Stomach (tissue), 9 donors: ENCODE data around the gene SCFD2. TPM values are rescaled to one million over a fixed set of nuclear protein-coding genes. Genes with fewer than 3 reads are reported as not detected.

Experiments
- DNase-seq, 2 donors: peaks; one replicate each; pipeline versions ENCODE4 v3.0.0 to v3.0.0-alpha.2; 2013 to 2019
- H3K27ac ChIP-seq, 5 donors: fragments of 200-600 bp in 4 of 5; sonication (generic) in 4 of 5; one replicate each; pipeline ENCODE4 v1.5.1; 2013 to 2019; ENCODE audit warnings: mild to moderate bottlenecking in 1 of 5, moderate library complexity in 1 of 5
- H3K27me3 ChIP-seq, 3 donors: fragments of 200-600 bp; sonication (generic); one replicate each; pipeline ENCODE4 v1.5.1; 2017 to 2019; ENCODE audit warnings: mixed run types in 1 of 3
- H3K36me3 ChIP-seq, 4 donors: fragments of 200-600 bp; sonication (generic); 1 replicate in 3 of 4; 2 replicates in 1 of 4; pipeline ENCODE4 v1.5.1; 2016 to 2019
- H3K4me1 ChIP-seq, 4 donors: fragments of 200-600 bp; sonication (generic); one replicate each; pipeline ENCODE4 v1.5.1; 2016 to 2019
- H3K4me3 ChIP-seq, 4 donors: fragments of 200-600 bp; sonication (generic) in 3 of 4; one replicate each; pipeline ENCODE4 v1.5.1; 2016 to 2019; ENCODE audit warnings: mild to moderate bottlenecking in 1 of 4
- H3K9me3 ChIP-seq, 4 donors: fragments of 200-600 bp; sonication (generic); one replicate each; pipeline ENCODE4 v1.5.1; 2016 to 2019
- CTCF ChIP-seq, 7 experiments: fragments of 450-650 bp in 4 of 7; fragments of 200-600 bp in 3 of 7; sonication (generic) in 3 of 7; IDR thresholded peaks; one replicate each; pipeline ENCODE4 v1.5.1; 2016 to 2019; ENCODE audit warnings: antibody characterized with exemption in 7 of 7, control low read depth in 2 of 7, mild to moderate bottlenecking in 1 of 7
- EP300 ChIP-seq: sonication (generic); formaldehyde crosslinking; IDR thresholded peaks from one replicate; pipeline ENCODE4 v1.6.1; 2017; ENCODE audit warnings: antibody characterized with exemption
- POLR2A ChIP-seq, 4 donors: fragments of 450-650 bp; IDR thresholded peaks; one replicate each; pipeline ENCODE4 v1.6.1; 2016; ENCODE audit warnings: antibody characterized with exemption in 4 of 4, control low read depth in 2 of 4, mild to moderate bottlenecking in 1 of 4, moderate library complexity in 1 of 4
- POLR2AphosphoS5 ChIP-seq, 3 donors: sonication (generic); formaldehyde crosslinking; IDR thresholded peaks; one replicate each; pipeline ENCODE4 v1.6.1; 2016; ENCODE audit warnings: antibody characterized with exemption in 3 of 3
- WGBS, 5 donors: extraction: QIAGEN DNeasy Blood & Tissue Kit in 3 of 5; methylation state at CpG; one replicate each; pipeline versions ENCODE4 v1.1.5 to v1.1.7; 2013 to 2018; 5-methylcytosine and 5-hydroxymethylcytosine counted together
- intact Hi-C: fragments of 100-400 bp; cut with DNase I; formaldehyde crosslinking; loops from one replicate; pipeline ENCODE4 v1.15.1; 2023; ENCODE audit warnings: low total_unique reads
- polyA plus RNA-seq, 3 donors: library from polyadenylated mRNA; stranded (reverse); fragments of 200-250 nt; gene quantifications; one replicate each; pipeline ENCODE4 v1.2.3, GENCODE V29; 2013
- total RNA-seq, 5 donors: library from RNA; depleted of rRNA; stranded (reverse); fragments of >200 nt; gene quantifications; one replicate each; pipeline versions ENCODE4 v1.1.0 to v1.2.3, GENCODE V29; 2014 to 2016
- donor health status: healthy with polysubstance abuse.
- donor health status: Bipolar disorder and iron deficiency.
- donor health status: healthy.

The SCFD2 gene
- total and polyA plus RNA-seq, 8 donors, result 2.9 to 40.2 (median 11.1) TPM

DNA sequence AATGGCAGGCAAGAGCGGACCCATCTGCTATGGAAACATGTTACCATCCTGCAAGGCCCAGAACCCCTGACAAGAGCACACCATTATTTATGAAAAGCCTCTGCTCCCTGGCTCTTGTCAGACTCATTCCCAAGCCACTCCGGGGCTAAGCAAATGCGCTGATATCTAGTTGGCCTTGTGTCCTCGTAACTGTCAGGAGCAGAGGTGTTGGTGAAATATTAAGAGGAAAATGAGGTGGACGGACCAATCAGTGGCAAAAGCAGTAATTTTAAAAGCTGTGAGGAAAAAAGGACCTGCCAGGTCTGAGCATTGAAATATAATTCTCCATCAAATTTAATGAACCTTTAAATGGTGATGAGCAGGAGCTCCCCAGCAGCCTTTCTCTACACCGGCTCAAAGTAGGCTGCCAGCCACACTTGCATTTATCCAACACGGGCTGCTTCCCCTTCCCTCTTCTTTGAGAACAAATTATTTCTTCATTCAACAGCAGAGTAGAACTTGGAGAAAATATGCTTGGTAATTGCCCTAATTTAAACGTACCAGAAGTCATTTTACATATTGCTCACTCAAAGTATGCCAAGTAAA is 289.4 kb downstream of the SCFD2 start:
- no peak for DNase-seq
- no peaks in the 10 kb centered on the region for H3K36me3 ChIP-seq
- no peak overlapping the region for H3K4me3 ChIP-seq
- no peaks in the 10 kb centered on the region for H3K4me1 ChIP-seq
- H3K9me3 ChIP-seq, result no peaks in the 10 kb centered on the region
- TF ChIP-seq POLR2A (IDR thresholded peaks at IDR 0.05) (no peak), POLR2AphosphoS5 (IDR thresholded peaks at IDR 0.05) (no peak), EP300 (no peak), CTCF (IDR thresholded peaks at IDR 0.05) (no peak)
- H3K27ac ChIP-seq, result no peak overlapping the region
- intact Hi-C loops, result no loop called here
- 89 to 95% (median 91%) methylated on average over 8 of the region's 8 CpGs for WGBS, 5 donors
- no peaks in the 10 kb centered on the region for H3K27me3 ChIP-seq

DNA sequence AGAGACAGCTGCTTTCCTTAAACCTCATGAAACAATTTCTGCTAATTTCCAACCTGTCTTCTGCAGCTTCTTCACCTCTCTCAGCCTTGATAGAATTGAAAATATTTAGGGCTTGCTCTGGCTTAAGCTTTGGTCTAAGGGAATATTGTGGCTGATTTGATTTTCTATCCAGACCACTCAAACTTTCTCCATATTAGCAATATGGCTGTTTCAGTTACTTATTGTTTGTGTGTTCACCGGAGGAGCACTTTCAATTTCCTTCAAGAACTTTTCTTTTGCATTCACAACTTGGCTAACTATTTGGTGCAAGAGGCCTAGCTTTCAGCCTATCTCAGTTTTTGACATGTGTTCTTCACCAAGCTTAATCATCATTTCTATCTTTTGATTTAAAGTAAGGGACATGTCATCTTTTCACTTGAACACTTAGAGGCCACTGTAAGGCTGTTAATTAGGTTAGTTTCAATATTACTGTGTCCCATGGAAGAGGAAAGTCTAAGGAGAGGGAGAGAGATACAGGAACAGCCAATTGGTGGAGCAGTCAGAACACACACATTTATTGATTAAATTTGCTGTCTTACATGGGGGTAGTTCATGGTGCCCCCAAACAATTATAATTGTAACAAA is 290.6 kb downstream of the SCFD2 start:
- Histone ChIP-seq H3K4me1 (no peaks in the 10 kb centered on the region), H3K4me3 (no peak overlapping the region), H3K9me3 (no peaks in the 10 kb centered on the region), H3K36me3 (no peaks in the 10 kb centered on the region), H3K27ac (no peak overlapping the region), H3K27me3 (no peaks in the 10 kb centered on the region)
- TF ChIP-seq CTCF (IDR thresholded peaks at IDR 0.05), result no peak
- TF ChIP-seq POLR2AphosphoS5 (IDR thresholded peaks at IDR 0.05), result no peak
- no peak for TF ChIP-seq POLR2A (IDR thresholded peaks at IDR 0.05)
- TF ChIP-seq EP300, result no peak
- 85 to 96% (median 89%) methylated on average over 1 of the region's 1 CpG for WGBS, 5 donors
- DNase-seq, result no peak
- intact Hi-C loops, result no loop called here

DNA sequence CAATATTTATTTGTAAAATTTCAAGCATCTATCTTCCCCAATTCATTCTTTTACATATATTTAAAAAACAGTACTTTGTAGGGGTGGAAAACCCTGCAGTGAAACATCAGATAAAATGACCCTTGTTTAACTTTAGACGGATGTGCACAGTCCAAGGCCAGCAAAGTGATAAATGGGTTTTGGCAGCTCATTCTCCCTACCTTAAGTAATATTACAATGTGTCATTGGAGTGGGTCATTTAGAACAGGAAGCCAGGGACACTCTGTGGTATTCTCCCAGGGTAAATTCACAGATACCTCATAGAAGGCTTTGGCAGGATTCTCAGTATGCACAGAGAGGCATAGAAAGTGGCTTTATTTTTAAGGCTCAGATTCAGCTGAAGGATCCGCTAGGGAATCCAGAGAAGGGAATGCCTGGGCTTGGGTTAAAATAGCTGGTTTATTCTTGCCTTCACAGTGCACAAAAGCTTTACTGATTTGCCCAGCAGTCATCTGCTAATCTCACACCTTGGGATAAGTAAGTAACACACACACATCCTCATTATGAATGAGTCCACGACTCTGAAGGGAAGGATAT is 297.0 kb downstream of the SCFD2 start:
- H3K4me1 ChIP-seq, result no peaks in the 10 kb centered on the region
- no peak for TF ChIP-seq CTCF (IDR thresholded peaks at IDR 0.05)
- no peak for TF ChIP-seq EP300
- TF ChIP-seq POLR2A (IDR thresholded peaks at IDR 0.05), result no peak
- TF ChIP-seq POLR2AphosphoS5 (IDR thresholded peaks at IDR 0.05), result no peak
- 64 to 80% (median 75%) methylated on average over 3 of the region's 3 CpGs for WGBS, 5 donors
- no peak overlapping the region for H3K27ac ChIP-seq
- H3K27me3 ChIP-seq, result no peaks in the 10 kb centered on the region
- no peak for DNase-seq
- H3K9me3 ChIP-seq, result peaks cover 0 to 10% (median 4%) of the 10 kb centered on the region in 4 donors
- intact Hi-C loops, result no loop called here
- no peaks in the 10 kb centered on the region for H3K36me3 ChIP-seq
- no peak overlapping the region for H3K4me3 ChIP-seq

- 94 to 99% (median 97%) methylated on average over 2 of the region's 2 CpGs for WGBS, 5 donors
- TF ChIP-seq POLR2AphosphoS5 (IDR thresholded peaks at IDR 0.05) (no peak), POLR2A (IDR thresholded peaks at IDR 0.05) (no peak), CTCF (IDR thresholded peaks at IDR 0.05) (no peak), EP300 (no peak)
These were observed 298.6 kb downstream of the SCFD2 start for GRCh38 chr4:53067125-53067802.

More at GRCh38 chr4:53067125-53067802, 298.6 kb downstream of the SCFD2 start:
- H3K9me3 ChIP-seq, result peaks cover 0 to 10% (median 4%) of the 10 kb centered on the region in 4 donors
- H3K4me1 ChIP-seq, result no peaks in the 10 kb centered on the region
- no peaks in the 10 kb centered on the region for H3K36me3 ChIP-seq
- H3K27me3 ChIP-seq, result no peaks in the 10 kb centered on the region
- DNase-seq, result no peak
- no peak overlapping the region for H3K27ac ChIP-seq
- intact Hi-C loops, result no loop called here
- no peak overlapping the region for H3K4me3 ChIP-seq
